Measurements from ENCODE around the gene TGFA.

TGFA gene

DNA sequence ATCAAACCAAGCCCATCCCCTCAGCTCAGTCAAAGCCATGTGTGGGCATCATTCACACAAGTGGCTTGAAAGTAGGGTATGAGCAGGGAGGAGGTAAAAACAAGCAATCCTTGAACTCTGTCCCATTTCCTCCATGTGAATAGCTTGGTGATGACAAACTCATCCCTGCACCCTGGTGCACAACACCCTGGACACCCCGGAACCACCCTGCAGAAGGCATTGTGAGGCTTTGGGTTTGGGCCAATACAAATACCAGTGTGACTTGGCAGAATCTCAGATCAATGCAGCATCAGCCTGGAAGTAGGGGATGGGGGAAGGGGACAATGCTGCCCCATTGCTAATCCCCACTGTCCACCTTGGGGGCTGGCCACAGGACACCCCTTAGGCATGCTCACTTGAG is 28.6 kb downstream of the TGFA start:
- DNase-seq (ENCODE audit: low read depth in 2 of 3, low spot score in 1 of 3) = no peak

DNA sequence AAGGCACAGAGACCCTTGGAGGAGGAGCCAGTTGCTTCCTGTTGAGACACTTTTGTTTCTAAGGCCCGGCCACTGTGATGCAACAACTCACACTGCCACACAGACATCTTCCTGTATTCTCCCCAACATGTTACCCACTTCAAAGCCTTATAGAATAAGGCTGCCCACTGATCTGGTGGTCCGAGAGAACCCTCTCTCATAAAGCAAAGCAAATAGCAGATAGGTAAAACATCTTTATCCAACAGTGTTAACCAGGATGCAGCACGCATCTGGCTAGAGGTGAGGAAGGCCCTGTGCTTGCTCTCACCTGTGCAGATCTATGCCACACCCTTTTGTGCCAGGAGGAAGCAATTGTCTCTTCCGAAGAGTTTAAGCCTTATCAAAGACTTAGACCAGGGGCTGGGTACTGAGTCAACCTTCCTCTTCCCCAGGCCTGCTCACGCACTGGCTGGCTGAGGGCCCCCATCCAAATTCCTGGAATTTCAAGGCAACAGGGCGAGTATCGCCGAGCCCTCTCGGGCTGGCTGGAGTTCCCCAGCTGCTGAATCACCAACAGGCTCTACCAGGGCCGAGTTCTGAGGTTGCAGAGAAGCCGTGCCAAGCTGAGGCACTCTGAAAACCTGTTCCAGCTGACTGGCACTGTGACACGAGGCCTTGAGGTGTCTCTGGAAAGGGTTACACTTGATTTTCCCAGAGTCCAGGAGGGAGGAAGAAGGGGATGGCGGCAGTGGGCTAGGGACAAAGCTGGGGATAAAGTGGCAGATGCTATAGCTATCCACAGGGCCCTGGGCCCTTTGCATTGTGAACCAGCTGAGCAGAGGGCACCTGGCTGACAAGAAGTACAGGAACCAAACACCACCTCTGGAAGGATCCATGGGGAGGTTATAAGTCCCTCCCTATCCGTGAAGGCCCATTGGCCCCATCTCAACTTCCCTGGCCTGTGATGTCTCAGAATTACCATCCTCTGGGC is 29.3 kb downstream of the TGFA start:
- DNase-seq (ENCODE audit: low read depth in 2 of 3, low spot score in 1 of 3) = no peak

DNA sequence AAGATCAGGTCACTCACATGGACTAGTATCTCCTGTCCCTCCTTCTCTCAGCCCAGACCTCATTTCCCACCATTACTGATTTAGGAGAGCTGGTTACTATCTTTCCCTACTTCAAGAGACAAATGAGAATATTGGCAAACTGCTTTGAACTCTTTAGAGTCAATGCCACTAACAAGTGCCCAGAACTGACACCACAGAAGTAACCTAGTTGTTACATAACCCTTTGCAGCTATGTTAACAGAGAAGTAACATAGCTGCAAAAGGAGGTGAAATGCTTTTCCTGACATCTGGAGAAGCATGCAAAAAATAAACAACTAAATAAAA is 30.0 kb downstream of the TGFA start:
- no peak for DNase-seq (ENCODE audit: low read depth in 2 of 3, low spot score in 1 of 3)

DNA sequence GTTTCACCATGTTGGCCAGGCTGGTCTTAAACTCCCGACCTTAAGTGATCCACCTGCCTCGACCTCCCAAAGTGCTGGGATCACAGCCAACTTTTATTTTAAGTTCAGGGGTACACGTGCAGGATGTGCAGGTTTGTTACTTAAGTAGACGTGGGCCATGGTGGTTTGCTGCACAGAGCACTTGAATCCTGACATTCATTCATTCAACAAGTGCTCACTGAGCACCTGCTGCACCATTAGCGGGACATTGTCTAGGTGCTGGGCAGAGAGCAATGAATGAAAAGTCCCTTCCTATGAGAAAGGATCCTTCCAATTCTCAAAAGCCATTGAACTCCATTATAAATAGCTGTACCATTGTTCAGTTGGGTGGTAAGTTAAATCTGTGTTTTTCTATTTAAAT is 31.0 kb downstream of the TGFA start:
- DNase-seq (ENCODE audit: low read depth in 2 of 3, low spot score in 1 of 3) = no peak

DNA sequence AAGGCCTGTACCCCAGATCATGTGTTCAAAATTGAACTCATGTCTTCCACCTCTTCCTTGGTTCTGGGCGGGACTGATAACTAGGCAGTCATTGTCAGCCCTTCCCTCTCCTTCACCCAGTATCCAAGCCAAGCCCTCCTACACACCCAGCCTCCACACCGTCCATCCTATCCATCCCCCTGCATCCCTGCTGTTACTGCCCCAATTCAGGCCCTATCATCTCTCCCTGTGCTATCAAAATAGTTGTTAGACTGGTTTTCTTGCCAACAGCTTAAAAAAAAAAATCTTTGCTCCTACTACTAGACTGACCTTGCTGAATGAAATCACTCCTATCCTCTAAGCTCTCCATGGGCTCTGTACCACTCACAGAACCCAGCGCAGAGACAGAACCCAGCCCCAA is 32.8 kb downstream of the TGFA start:
- no peak for DNase-seq (ENCODE audit: low read depth in 2 of 3, low spot score in 1 of 3)

DNA sequence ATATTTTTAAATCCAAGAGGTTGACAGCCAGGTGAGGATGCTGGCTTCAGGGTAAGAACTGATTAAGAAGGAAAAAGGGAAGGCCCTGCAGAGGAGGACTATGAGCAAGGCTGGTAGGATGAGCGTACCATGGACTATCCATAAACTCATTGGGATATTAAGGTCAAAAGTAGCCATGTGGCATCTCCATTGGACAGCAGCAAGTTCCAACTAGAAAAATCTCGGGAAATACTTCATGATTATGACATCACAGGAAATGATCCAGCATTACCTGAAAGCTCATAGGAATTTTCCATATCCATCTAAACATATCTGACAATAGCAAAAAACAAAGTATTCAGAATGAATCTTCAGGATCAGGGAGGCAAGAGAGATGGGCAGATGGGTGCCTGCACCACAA is 34.2 kb downstream of the TGFA start:
- DNase-seq (ENCODE audit: low read depth in 2 of 3, low spot score in 1 of 3) = no peak

DNA sequence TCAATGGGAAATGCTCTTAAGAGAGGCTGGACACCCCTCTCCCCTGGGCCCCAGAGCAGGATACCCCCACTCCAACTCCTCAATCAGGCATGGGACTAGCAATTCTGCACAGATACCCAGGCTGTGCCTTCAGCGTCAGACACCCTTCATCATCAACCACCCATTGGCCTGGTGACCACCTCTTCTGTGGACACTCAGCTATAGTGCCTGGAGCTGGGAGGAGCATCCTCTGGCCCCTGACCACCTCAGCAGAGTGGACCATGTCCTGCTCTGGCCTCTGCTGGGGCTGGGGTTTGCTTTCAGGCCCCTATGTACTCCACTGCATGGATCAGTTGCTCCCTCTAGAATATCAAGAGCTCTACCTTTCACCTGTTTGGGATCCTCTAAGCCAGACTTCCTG is 35.1 kb downstream of the TGFA start:
- no peak for DNase-seq (ENCODE audit: low read depth in 2 of 3, low spot score in 1 of 3)

DNA sequence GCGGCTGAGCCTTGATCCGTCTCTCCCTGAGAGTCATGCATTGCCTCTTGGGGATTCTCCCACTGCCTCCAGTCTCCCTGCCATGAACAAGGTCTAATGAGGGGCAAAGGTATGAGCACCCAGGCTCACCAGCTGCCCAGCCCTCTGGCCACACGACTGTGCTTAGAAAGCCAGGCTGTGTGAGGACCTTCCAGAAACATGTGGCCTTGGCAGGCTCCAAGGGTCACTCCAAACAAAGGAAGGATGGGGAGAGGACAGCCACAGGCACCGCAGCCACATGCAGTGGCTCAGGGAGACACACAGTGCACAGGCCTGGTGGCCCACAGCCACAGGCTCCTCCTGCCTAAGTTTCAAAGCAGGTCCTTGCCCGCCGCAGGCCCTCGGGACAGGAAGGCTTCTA is 35.8 kb downstream of the TGFA start:
- no peak for DNase-seq (ENCODE audit: low read depth in 2 of 3, low spot score in 1 of 3)

DNA sequence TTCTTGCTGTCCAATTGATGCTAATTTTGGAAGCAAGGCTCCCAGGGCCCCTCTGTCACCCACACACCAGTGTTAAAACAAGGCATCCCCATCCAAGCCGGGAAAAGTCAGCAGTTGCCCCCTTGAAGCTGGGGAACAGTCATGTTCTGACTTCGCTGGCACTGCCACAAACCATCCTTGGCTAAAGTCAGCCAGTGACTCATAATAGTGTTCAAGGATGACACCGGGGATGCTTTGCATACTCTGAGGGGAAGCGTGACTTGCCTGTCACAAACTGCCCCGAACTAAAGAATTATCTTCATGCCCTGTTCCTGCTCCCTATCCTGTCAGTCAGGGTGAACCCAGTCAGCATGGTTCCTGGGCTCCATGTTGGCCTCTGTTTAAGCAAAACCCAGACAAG is 37.0 kb downstream of the TGFA start:
- DNase-seq (ENCODE audit: low read depth in 2 of 3, low spot score in 1 of 3) = no peak

DNA sequence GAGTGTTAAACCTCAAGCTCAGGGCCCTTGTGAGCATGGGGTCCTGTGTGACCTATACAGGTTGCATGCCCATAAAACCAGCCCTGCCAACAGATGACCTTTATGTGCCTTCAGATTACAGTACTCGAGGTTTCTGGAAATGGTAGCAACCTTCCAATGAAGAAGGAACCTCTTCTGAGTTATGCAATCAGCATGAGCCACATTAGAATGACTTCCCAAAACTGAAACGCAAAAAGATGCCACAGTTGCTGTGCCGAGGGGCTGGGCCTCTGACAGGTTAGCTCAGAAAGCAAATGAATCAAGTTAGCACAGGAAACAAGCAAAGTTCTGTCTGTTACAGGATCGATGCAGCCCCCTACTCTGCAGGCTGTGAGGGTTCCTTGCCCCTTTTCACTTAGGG is 37.7 kb downstream of the TGFA start:
- DNase-seq (ENCODE audit: low read depth in 2 of 3, low spot score in 1 of 3) = no peak

DNA sequence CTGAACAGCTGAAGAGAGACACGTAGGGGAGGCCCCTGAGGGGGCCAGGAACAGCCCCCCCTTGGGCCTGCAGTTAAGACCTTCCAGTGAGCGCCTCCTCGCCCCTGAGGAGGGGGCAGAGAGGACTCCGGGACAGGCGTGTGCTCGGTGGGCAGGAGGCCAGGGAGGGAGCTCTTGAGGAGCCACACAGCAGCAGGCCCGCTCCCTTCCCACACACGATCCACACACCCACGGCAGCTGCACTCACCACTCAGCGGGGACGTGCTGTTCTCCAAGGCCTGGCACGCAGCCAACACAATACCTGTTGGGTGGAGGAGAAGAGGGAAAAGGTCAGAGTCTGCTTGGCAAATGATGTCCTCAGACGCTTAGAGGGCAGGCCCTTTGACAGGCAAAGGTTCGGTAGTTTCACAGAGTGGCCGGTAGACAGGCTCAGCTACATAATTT is 39.0 kb downstream of the TGFA start:
- no peak for DNase-seq (ENCODE audit: low read depth in 2 of 3, low spot score in 1 of 3)

DNA sequence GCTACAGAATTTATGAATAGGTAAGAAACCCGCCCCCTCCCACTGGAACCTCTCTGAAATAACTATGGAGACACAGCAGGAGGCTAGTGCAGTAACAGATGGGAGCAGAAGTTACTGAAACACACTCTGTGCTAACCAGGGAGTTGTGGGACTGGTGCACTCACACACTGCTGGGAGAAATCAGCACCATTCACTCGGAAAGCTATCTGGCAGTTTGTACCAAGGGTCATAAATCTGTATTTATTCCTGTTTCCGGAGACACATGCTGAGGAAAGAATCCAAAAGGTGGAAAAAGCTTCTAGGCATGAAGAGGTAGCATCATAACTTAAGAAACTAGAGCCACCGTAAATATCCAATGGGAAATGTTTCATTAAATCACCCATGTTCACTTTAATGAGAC is 39.9 kb downstream of the TGFA start:
- no peak for DNase-seq (ENCODE audit: low read depth in 2 of 3, low spot score in 1 of 3)

DNA sequence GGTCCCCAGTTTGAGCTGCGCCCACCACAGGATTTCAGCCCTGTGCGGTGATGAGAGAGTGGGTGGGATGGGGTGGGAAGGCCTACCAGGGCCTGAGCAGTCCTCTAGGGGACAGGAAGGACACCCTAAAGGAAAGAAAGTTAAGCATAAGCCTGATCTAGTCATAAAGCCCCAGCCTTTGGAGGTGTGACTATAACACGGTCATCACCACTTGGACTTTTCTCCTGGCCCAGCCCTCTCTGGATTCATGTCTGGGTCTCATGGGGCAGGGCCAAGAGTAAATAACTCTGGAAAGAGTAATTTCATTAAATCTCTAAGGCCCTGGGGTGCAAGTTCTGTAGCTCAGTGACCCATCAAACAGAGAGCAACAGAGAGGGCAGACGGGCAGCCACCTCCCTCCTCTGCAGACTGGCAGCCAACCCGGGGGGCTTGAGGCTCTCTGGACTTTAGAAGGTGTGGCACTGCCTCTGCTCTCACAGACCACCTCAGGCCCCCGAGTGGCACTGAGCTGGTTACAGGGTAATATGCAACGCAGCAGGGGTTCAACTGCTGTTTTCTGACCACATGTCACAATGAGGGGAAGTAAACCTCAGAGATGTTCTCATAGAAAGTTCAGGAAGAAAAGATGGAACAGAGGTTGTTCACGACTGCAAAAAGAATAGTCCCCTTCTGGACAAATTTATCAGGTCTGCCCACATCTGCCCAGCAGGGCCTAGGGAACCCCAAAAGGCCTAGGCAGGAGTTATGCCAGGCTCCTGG is 41.5 kb downstream of the TGFA start:
- DNase-seq (ENCODE audit: low read depth in 2 of 3, low spot score in 1 of 3) = no peak

DNA sequence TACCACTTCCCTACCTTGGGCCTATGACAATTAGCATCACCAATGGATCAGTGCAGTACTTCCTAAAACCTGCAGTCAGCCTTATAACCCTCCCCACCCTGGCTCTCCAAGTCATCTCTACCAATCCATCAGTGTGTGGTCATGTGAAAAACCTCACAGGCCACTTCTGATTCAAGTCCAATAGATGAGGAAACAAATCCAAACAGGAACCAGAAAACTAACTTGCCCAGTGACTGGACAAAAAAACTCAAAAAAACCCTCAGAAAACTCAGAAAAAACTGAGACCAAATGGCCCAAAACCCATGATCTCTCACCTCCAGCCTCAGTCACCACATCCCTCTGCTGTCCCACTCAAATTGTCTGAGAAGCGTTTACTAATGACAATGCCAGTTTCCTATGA is 43.3 kb downstream of the TGFA start:
- DNase-seq (ENCODE audit: low read depth in 2 of 3, low spot score in 1 of 3) = no peak

DNA sequence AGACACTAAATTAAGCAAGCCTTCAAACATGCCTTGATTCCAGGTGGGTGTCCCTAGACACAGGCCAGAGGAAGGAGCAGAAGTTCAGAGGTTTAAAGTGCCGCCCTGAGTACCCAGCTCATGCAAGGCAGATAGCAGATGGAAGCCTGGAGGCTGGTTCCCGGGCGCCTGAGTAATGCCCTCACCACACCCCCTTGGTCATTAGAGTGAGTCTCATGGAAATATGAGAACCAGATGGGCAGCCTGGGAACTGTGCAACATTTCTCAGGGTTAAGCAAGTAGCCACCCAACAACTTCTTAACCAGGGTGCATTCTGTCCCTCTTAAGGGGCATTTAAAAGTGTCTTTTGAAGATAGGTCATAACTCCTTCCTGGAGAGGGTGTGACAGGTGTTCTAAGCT is 44.1 kb downstream of the TGFA start:
- DNase-seq (ENCODE audit: low read depth in 2 of 3, low spot score in 1 of 3) = no peak

DNA sequence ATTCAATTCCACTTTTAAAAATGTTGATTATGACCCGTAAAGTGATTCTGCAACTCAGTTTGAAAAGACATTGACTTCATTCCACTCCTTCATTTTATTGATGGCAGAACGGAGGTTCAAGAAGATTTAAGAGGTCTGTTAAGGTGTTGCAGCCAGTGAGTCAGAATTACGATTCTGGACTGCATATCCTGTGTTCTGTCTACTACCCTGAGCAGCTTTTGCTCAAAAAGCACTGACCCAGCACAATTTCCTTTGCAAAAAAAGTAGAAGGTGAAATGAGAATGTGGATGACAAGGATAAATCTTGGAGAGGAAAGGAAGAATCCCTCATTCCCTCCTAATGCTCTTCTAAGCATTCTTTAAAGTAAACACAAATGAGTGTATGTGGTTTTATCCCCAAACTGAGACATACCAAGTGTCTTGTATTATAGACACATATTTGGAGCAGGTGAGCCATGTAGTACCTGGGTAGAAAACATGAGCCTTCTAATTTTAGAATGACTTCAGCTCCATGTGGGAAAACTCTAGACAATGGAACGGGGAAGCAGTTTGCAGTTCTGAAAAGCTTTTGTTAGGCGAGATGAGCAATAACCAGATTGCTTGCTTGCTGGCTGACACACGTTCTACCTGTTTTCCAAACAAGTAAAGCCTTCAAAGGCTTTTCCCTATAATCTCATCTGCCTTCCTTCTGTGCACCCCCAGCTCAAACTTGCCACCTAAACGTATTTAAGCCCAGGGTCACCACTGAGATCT is 44.7 kb downstream of the TGFA start:
- no peak for DNase-seq (ENCODE audit: low read depth in 2 of 3, low spot score in 1 of 3)

DNA sequence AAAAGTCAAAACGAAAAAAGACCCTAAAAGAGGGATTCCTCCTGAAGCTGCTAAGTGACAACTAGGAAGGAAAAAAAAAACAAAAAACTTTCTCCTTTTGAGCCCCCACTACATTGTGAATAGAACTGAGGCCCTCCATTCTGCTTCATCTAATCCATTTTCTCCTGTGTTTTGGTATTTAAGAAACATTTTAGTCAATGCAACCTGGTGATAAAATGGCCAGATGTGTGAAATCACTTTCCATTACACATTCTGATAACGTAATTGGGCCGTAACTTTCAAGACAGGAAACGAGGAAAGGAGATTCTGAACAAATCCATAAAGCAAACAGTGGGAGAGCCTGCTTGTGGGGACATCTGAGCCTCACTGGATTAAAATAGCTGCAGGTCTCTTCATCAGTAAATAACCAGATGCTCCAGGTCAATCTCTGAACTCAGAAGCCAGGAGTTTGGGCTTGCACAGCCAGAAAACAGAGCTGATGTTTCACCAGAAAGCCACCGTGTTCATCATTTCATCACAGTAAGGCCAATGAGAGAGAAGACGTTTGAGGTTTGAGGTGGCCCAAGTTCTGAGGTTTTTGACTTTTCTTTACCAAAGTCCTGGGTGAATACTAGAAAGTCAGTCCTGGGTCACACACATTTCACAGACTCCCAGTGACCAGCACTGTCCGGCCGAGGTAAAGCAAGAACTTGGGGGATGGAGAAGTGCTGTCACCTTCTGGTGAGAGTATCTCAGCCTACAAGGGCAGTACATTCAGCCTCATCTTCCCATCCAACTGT is 47.8 kb downstream of the TGFA start:
- DNase-seq (ENCODE audit: low read depth in 2 of 3, low spot score in 1 of 3) = no peak

DNA sequence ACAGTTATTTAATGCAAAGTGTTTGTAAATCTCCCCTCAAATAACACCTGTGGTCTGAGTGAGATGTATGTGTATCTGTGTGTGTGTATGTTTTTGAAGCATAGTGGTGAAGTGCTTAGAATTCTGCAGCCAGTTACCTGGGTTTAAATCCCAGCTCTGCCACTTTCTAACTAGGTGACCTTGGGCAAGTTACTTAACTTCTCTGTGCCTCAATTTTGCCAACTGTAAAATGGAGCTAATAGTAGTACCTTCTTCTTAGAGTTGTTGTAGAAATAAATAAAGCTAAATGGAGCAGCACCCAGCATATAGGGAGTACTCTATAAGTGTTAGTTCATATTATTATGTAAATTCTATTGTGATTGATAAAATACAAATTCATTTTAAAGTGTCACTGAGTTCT is 48.9 kb downstream of the TGFA start:
- DNase-seq (ENCODE audit: low read depth in 2 of 3, low spot score in 1 of 3) = no peak

DNA sequence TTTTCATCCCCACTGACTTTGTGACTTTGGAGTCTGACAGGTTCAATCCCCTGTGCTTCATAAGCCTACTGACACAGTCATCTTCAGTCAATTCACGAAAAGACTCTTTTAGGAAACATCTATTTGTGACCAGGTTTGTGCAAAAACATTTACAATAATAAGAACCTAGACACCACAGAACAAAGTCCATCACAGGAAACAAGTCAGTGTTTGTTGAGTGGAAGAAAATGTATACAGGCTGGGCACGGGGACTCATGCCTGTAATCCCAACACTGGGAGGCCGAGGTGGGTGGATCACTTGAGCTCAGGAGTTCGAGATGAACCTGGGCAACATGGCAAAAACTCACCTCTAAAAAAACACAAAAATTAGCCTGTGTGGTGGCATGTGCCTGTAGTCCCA is 49.7 kb downstream of the TGFA start:
- DNase-seq (ENCODE audit: low read depth in 2 of 3, low spot score in 1 of 3) = no peak

DNA sequence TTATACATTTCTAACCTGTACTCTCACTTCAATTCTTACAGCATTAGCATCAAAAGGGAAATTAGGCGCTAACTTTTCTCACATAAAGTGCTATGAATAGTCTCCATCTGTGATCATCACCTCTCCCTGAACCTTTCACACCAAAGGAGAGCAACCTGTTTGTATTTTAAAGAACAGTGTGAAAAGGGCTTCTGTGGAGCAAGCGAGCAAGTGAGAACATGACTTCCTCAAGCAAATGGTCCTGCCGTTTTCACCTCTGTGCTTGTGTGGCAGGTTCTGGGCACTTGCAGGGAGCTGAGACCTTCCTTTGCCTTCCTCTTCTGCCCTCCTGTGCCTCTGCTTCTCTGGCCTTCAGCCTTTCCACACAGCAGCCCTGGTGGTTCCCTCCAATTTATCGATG is 51.9 kb downstream of the TGFA start:
- no peak for DNase-seq (ENCODE audit: low read depth in 2 of 3, low spot score in 1 of 3)

DNA sequence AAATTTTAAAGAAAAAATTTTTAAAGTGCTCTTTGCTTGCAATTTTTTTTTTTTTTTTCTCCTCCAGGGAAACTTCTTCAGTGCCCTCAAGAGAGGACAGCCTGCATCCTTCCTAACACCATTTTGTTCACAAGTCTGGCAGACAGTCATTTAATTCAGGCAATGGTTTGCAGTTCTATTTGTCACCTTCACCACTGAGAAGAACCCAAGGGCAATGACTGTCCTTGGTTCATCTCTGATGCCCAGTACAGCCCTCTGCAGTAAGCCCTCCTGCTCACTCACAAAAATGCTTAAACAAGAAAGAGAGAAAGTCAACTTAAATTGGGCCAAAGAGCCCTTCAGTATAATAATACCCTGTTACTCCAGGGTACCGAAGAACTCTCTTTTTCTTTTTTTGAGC is 52.4 kb downstream of the TGFA start:
- no peak for DNase-seq (ENCODE audit: low read depth in 2 of 3, low spot score in 1 of 3)

All from stimulated activated CD4-positive, alpha-beta T cell treated with anti-CD3 and anti-CD28 coated beads, Interleukin-12 subunit alpha, Interleukin-12 subunit beta, amount 100 ng/mL, for 48 hours (primary cell).